ENCODE data around the gene CD72.

Gene CD72, protein sequence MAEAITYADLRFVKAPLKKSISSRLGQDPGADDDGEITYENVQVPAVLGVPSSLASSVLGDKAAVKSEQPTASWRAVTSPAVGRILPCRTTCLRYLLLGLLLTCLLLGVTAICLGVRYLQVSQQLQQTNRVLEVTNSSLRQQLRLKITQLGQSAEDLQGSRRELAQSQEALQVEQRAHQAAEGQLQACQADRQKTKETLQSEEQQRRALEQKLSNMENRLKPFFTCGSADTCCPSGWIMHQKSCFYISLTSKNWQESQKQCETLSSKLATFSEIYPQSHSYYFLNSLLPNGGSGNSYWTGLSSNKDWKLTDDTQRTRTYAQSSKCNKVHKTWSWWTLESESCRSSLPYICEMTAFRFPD

DNA sequence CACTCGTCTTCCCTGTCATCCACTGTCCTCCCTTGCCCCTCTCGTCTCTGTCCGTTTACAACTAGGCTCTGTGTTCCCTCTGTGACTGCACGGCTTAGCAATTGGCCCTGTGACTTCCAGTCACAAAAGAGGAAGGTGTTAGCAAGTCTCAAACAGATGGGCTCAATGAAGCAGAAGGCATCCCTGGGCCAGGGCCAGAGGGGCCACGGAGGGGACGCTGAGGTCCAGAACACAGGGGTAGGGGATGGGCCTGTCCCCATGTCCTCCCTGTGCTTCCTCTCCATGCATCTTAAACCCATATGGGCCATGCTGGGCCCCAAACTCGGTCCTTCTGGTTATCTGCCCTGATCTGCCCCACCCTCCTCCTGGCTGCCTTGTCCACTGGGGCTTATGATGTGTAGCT lies at the start of gene CD72:
Gene CD72, minus strand, starts transcription at position 89 of the 403 bp plus-strand sequence. CDS start 110 bp downstream, outside the sequence.
- DNase-seq: no peak

DNA sequence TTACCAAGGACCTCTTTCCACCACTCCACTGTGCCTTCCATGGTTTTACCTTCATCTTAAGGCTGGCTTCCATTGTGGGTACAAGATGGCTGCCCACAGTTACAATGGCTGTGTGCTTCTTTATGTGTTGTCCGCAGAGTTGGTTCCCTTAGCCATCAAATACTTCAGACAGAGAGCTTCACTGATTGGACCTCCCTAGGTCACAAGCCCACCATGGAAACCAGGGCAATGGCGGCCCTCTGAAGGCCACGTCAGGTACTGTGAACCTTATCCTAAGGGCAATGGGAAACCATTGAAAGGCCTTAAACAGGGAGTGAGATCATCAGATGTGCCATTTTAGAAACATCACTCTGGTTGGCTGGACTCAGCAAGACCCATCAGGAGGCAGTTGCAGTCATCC lies 49.7 kb upstream of the CD72 start:
- DNase-seq: no peak

DNA sequence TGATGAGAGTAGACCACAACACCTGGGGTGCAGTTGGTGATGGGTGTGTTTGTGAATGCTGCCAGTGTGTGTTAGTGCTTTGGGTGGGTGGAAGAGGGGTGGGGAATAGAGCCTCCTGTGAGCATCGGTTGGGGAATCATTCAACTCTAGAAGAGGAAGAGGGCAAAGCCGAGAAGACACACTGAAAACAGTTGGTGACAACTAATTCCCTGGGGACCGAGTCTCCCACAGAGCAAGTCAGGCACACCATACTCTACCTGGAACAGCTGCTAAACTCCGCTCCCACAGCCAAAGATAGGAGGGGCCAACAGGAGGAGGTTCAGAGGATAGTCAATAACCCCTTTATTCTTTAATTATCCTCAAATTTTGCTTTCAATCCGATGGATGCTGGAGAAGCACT lies 48.3 kb upstream of the CD72 start:
- DNase-seq: no peak

DNA sequence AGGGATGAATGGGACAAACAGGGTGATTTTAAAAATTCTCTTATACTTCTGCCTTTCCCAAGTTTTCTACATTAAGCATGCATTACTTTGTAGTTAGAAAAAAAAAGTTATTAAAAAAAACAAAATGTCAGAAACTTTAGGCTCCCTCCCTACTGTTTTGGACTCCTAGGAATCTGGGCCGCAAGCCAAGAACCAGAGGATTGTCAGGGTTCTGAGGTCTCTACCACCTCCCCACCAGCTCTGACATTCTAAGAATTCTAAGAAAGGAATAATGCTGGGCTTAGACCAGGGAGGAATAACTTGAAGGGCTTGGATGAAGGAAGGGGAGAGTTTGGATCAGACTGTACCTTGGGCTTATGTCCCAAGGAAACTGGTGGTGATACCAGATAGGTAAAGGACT lies 47.8 kb upstream of the CD72 start:
- DNase-seq: no peak

DNA sequence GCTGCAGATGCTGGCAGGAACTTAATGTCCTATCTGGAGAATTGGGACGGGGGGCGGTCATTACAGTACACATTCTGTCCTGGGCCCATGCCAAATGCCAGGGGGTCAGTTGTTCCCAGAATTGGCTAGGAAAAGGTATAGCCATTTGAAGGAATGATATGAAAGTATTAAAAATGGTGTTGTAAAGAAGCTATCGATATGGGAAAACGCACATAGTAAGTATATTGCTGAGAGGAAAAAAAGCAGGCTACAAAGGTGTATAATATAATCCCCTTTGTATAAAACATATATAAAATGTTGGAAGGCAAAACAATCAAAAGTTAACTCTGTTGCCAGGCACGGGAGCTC lies 47.2 kb upstream of the CD72 start:
- no peak for DNase-seq

DNA sequence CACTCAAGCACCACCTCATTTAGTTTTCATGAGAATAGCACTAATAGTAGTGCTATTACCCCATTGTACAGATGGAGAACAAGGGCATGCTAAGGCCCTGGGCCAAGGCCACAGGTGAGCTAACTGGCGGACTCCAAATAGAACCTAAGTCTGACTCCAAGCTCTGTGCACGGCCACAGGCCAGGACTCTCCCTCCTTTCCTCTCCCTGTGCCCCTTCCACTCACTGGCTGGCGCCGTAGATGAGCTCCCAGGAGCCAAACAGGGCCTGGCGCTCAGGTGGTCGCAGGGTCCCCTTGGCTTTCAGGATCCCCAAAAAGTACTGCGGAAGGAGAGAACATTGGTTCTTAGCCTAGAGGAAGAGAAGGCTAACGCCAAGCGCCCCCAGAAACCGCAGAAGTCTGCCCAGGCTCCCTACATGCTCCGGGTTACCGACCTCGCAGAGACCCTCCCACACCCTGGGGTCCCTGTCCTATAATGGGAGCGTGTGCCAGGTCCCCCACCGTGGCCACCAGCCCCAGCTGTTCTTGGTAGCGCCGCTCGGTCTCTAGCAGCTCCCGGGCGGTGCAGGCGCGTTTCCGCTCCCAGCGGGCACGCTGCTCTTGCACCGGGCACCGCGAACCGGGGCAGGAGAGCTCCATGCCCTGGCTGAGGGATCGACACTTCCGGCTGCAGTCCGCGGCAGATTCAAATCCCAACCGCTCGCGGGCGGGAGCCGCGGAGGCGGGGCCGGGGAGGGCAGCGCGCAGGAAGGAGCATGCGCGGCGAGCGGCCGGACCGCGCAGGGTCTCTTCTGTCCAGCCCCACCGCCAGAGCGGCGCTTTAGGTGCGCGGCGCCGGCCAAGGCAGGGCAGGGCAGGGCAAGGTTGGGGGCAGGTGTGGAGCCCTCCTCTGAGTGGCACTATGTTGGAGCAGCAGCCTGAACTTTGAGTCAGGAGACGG lies 46.6 kb upstream of the CD72 start, which contains the start of gene ARHGEF39:
Gene ARHGEF39, minus strand, starts transcription at position 665 of the 940 bp plus-strand sequence. Its CDS starts 26 bp downstream, at position 639.
- peak; percentile 51 to 81 for DNase-seq

DNA sequence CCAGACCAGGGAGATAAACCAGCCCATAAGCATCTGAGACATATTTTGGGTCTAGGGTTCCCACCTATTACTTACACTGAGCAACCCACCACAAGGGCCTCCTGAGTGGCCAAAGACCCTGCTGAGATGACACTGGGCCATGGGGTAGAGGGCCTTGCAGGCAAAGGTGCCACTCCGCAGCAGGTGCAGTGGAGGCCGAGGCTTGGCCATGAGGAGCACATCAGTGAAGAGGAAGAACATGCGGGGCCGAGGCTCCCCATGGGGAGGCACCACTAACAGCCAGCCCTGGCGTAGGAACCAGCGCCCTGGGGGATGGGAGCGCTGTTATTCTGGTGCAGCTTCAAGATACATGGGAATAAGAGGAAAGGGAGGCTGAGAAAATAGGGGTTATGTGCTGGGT lies 44.2 kb upstream of the CD72 start:
- DNase-seq: no peak

DNA sequence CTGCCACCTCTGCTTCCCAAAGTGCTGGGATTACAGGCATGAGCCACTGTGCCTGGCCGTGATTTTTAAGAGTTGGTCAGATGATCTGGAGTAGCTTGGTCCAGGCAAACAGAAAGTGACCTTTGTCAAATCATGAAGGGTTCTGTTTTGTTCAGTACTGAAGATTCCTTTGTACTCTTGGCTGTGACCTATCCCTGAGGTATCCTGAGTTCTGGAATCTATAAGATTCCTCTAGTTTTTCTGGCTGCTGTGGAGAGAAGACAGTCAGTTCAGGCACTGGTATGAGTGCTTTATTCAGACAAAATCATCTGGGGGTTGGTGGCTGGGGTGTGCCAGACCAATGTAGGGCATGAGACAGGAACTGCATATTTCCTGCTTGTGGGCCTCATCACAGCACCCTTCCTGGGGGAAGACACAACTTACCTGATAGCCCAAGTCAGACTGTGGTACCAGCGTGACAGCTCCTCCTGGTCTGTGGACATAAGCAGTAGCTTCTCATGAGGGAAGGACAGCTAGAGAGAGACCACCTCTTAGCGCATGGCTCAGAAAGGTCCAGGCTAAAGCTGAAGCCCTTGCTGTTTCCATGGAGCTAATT lies 43.6 kb upstream of the CD72 start:
- DNase-seq: no peak

DNA sequence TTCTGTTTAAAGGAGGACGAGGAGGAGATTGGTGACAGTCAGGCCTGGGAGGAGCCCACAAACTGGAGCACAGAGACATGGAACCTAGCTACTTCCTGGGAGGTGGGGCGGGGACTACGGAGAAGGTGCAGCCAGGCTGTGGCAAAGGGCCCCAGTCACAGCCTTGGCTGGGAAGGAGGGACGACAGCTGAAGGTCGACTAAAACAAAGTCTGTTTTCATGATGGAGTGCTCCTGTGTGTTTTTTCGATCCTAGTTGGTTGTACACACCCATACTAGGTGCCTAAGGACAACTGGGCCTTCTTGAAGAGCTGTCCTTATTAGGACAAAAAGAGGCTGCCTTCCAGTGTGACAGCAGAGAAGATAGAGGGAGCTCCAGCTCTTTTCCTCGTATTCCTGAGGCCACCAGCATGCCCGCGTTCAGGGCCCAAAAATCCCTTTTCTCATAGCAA lies 42.8 kb upstream of the CD72 start:
- DNase-seq: peak in 1 of 2 experiments; percentile 8

DNA sequence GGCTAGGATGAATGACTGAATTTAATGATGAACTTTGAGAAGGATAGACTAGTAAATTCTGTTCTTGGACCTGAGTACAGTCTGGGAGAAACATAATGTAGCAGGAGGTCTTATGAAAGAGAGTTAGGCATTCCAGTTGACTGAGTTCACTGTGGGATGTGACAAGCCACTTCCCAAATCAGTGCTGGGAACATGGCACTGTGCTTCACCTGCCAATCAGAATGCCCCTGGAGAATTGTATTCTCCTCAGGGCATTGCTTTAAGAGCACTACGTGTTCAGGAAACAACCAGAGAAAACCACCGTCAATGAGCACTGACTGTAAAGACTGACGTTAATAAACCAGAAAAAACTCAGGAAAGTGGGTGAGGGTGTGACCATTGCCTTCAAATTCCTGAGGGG lies 41.1 kb upstream of the CD72 start:
- no peak for DNase-seq

DNA sequence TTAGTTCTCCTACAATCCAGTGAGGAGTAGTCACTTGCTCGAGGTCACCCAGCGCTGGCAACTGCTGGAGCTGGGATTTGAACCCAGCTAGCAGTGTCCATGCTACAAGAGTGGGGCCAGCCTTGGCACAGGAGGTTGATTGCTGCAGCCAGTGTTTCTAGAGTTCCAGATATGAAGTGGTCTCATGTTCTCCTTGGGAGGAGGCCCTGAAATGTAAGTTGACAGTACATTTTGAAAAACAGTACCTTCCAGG lies 40.7 kb upstream of the CD72 start:
- DNase-seq: peak in 1 of 2 experiments; percentile 28

DNA sequence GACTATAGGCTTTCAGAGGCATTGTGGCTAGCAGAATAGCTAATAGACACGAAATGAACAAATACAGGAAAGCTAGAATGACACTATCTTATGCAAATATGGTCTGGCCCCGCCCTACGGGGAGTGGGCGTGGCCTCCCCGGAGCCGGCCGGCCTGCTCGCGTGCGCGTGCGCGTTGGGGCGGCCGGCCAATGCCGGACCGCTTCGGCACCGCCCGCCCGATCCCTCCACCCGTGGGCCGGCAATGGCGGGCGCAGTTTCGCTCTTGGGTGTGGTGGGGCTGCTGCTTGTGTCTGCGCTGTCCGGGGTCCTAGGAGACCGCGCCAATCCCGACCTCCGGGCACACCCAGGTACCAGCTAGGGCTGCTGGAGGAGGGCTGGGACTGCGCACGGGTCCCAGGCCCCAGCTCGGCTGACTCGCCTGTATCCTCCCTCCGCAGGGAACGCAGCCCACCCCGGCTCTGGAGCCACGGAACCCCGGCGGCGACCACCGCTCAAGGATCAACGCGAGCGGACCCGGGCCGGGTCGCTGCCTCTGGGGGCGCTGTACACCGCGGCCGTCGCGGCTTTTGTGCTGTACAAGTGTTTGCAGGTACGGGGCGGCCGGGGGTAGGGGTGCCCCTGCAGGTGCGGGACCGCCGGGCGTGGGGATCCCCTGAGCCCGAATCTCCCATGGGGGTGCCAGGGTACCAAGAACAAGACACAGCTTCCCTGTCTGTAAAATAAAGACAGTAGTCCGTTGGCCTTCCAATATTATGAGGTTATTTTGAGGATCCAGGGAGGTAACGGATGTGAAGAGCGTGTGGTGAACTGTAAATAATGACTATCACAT lies 40.1 kb upstream of the CD72 start, which contains the start of gene CCDC107:
Gene CCDC107, plus strand, starts transcription at position 156 of the 831 bp plus-strand sequence. Its CDS starts 88 bp downstream, at position 244.
- DNase-seq: peak; percentile 76 to 85

DNA sequence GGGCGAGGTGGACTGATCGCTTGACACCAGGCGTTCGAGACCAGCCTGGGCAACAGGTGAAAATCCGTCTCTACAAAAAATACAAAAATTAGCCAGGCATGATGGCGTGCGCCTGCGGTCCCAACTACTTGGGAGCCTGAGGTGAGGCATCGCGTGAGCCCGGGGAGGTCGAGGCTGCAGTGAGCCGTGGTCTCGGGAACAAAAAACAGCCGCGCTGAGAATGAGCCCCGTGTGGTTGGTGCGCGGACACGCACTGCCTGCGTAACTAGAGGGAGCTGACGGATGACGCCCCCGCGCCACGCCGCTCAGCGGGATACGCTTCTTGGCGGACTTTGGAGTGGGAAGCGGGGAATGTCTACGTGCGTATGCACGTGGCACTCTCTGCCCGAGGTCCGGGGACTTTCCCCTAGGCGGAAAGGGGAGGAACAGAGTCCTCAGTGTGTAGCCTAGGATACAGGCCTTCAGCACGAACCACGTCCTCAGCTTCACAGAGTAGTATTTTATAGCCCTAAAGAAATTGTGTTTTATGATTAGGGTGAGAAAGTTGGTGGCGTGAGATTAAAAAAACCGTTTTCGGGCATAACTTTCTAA lies 39.4 kb upstream of the CD72 start, which contains the start of gene RMRP:
Gene RMRP, minus strand, starts transcription at position 474 of the 591 bp plus-strand sequence.
- DNase-seq: peak; percentile 96 to 99

DNA sequence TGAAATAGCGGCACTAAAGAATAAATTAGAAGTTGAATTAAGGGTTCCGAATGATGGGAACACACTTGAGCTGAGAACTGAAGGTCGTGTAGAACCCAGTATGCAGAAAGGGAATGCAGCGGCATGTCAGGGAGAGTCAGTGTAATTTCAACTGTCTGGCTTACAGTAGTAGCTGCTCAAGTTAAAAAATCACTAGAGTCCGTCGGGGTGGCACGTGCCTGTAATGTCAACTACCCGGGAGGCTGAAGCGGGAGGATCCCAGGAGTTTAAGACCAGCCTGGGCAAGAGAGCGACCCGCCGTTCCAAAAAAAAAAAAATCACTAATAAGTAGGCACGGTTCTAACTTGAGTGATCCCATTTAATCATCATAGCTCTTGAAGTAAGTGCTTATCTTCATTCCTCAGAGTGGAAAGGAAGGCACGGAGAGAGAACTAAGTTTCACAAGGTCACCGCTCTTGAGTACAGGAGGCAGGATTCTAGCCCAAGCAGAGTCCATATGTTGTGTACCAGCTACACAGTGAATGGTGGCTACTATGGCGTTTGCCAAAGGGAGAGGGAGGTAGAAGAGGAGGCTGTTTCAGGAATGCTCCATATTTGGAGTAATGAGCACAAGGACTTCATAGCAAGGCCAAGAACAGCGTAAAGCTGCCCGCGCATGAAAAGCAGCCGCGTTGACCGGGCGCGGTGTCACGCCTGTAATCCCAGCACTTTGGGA lies 38.8 kb upstream of the CD72 start:
- peak; percentile 64 to 72 for DNase-seq

DNA sequence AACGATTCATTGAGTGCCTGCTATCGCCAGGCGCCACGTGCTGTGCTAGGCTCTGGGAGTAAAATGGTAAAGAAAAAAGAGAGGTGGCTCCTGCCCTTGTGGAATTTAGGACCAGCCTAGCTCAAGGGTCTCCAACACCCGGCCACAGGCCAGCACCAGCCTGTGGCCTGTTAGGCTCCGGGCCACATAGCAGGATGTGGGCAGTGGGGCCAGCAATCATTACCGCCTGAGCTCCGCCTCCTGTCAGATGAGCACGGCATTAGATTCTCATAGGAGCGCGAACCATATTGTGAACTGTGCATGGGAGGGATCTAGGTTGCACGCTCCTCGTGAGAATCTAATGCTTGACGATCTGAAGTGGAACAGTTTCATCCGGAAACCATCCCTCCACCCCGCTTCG lies 38.1 kb upstream of the CD72 start:
- DNase-seq: no peak

DNA sequence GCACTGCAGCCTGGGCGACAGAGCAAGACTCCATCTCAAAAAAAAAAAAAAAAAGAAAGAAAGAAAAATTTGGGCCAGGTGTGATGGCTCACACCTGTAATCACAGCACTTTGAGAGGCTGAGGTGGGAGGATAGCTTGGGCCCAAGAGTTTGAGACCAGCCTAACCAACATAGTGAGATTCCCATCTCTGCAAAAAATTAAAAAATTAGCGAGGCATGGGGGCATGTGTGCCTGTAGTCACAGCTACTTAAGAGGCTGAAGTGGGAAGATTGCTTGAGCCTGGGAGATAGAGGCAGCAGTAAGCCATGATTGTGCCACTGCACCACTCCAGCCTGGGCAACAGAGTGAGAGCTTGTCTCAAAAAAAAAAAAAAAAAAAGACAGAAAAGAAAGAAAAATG lies 35.4 kb upstream of the CD72 start:
- DNase-seq: no peak

DNA sequence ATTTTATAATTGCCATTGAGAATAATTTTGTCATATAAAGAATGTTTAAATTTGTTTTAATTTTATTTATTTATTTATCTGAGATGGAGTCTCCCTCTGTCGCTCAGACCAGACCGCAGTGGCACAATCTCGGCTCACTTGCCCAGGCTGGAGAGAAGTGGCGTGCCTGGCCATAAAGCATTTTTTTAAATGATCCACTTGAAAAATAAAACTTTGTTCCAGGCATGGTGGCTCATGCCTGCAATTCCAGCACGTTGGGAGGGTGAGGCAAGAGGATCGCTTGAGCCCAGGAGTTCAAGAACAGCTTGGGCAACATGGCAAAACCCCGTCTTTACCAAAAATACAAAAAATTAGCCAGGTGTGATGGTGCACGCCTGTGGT lies 34.6 kb upstream of the CD72 start:
- DNase-seq: no peak

DNA sequence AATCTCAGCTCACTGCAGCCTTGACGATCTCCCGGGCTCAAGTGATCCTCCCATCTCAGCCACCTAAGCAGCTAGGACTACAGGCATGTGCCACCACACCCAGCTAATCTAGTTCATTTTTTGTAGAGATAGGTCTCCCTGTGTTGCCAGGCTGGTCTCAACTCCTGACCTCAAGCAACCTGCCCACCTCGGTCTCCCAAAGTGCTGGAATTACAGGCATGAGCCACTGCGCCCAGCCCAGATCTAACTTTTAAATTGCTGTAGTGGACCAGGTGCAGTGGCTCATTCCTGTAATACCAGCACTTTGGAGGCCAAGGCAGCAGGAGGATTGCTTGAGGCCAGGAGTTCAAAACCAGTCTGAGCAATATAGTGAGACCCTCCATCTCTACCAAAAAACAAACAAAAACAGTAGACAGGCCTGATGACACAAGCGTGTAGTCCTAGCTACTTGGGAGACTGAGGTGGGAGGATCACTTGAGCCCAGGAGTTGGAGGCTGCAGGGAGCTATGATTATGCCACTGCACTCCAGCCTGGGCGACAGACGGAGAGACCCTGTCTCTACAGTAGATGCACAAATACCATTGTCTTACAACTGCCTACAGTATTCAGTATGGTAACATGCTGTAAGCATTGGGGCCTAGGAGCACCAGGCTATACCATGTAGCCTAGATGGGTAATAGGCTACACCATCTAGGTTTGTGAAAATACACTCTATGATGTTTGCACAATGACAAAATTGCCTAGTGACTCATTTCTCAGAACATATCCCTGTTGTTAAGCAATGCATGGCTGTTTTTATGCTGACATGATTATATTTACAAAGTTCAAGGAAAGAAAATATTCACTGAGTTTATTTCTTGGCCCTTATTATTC lies 34.0 kb upstream of the CD72 start:
- no peak for DNase-seq

DNA sequence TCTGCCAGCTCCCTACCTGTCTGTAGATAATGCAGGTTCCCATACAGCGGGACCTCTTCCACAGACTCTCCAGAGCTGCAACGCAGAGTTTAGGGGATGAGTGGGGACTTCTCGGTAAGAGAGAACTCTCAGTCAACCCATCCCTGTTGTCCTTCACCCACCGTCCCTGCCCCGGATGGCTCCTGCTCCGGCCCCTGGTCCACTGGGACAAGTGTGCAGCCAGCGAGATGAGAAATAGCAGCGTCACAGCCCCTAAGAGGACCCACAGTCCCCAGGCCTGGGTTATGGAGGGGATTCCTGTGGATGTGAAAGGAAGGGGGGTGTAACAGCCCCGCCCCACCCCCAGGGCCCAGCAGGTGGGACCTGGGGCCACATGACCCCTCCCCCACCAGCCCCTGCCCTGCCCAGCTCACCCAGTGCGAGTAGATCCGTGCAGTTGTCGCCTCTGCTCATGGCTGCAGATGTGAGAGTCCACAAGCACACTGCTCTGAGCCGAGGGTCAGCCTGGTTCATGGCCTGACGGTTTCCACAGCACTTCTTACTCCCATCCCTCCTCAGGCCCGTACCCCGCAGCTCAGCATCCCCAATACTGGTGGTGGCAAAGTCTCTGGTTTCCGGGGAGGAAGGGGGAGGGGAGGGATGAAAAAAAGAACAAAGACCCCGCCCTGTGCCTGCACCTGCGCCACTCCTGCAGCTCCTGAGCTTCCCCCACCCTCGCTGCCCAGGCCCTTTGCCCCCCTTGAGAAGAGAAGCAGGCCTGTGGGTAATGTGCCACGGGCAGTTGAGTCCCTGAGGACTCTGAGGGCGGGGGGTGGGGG lies 32.3 kb upstream of the CD72 start, which contains the start of gene SIT1:
Gene SIT1, minus strand, starts transcription at position 591 of the 818 bp plus-strand sequence. Its CDS starts 78 bp downstream, at position 513.
- no peak for DNase-seq

Data from NCI-H524 (cell line).